GM23338 (cell line): ENCODE results near the gene LAGE3. TPM values are rescaled to one million over a fixed set of nuclear protein-coding genes. Genes with fewer than 3 reads are reported as not detected.

Experiments used
- ATAC-seq: fragments of 200-7000 bp; cut with Tn5 transposase; 3 replicates; pipeline ENCODE4 v1.9.1; 2020
- DNase-seq: peaks from one replicate; pipeline ENCODE4 v3.0.0-alpha.2; 2015; ENCODE audit warnings: low spot score
- H2AFZ ChIP-seq: fragments of 200-600 bp; sonication (generic); 2 replicates; pipeline ENCODE4 v1.8.0; 2016; ENCODE audit warnings: antibody characterized with exemption, mild to moderate bottlenecking, moderate library complexity
- H3F3A ChIP-seq: fragments of 200-600 bp; sonication (generic); replicated peaks from 2 replicates; pipeline ENCODE4 v1.8.0; 2017; ENCODE audit warnings: antibody characterized with exemption, mixed run types, low read depth
- H3K27ac ChIP-seq: fragments of 200-600 bp; sonication (generic); 2 replicates; pipeline ENCODE4 v1.6.1; 2016; ENCODE audit warnings: low read depth
- H3K27me3 ChIP-seq: fragments of 200-600 bp; sonication (generic); 2 replicates; pipeline ENCODE4 v1.8.0; 2016; ENCODE audit warnings: mild to moderate bottlenecking, mixed run types, moderate library complexity; ENCODE audit not compliant: insufficient read depth
- H3K36me3 ChIP-seq: fragments of 200-600 bp; sonication (generic); 2 replicates; pipeline ENCODE4 v1.8.0; 2016; ENCODE audit warnings: mild to moderate bottlenecking; ENCODE audit not compliant: insufficient read depth
- H3K4me1 ChIP-seq: fragments of 200-600 bp; sonication (generic); 2 replicates; pipeline ENCODE4 v1.8.0; 2016; ENCODE audit warnings: mild to moderate bottlenecking, moderate library complexity; ENCODE audit not compliant: insufficient read depth
- H3K4me2 ChIP-seq: fragments of 200-600 bp; sonication (generic); 2 replicates; pipeline ENCODE4 v1.7.1; 2017; ENCODE audit warnings: mixed run types
- H3K4me3 ChIP-seq: fragments of 200-600 bp; sonication (generic); 2 replicates; pipeline ENCODE4 v1.6.1; 2016; ENCODE audit warnings: mixed run types
- H3K79me2 ChIP-seq: fragments of 200-600 bp; sonication (generic); replicated peaks from 2 replicates; pipeline ENCODE4 v1.8.0; 2017; ENCODE audit warnings: mild to moderate bottlenecking; ENCODE audit not compliant: insufficient read depth
- H3K9me2 ChIP-seq: fragments of 200-600 bp; sonication (generic); 2 replicates; pipeline ENCODE4 v1.8.0; 2017; ENCODE audit not compliant: insufficient read depth
- H4K20me1 ChIP-seq: fragments of 200-600 bp; sonication (generic); replicated peaks from 2 replicates; pipeline ENCODE4 v1.8.0; 2017; ENCODE audit warnings: mild to moderate bottlenecking; ENCODE audit not compliant: insufficient read depth
- H3K27ac Mint-ChIP-seq: 2 replicates; pipeline ENCODE4 v1.8.0; 2020; ENCODE audit warnings: inconsistent platforms, mild to moderate bottlenecking, moderate library complexity, mixed read lengths
- H3K27me3 Mint-ChIP-seq: 3 replicates; pipeline ENCODE4 v1.8.0; 2022; ENCODE audit warnings: low read depth, mild to moderate bottlenecking, moderate library complexity, mixed read lengths, inconsistent platforms; ENCODE audit not compliant: insufficient read depth, poor library complexity
- H3K36me3 Mint-ChIP-seq: 3 replicates; pipeline ENCODE4 v1.8.0; 2021; ENCODE audit warnings: low read depth, mild to moderate bottlenecking, inconsistent platforms, moderate library complexity, mixed read lengths
- H3K4me1 Mint-ChIP-seq: 3 replicates; pipeline ENCODE4 v1.8.0; 2020; ENCODE audit warnings: mild to moderate bottlenecking, inconsistent platforms, mixed read lengths
- H3K4me3 Mint-ChIP-seq: 3 replicates; pipeline ENCODE4 v1.8.0; 2021; ENCODE audit warnings: moderate library complexity, mild to moderate bottlenecking, inconsistent platforms, mixed read lengths
- H3K9me3 Mint-ChIP-seq: 3 replicates; pipeline ENCODE4 v1.8.0; 2020; ENCODE audit warnings: moderate library complexity, mild to moderate bottlenecking, inconsistent platforms, mixed read lengths
- CREB1 ChIP-seq: fragments of 250-450 bp; sonication (Bioruptor Pico); IDR thresholded peaks from 2 replicates; pipeline ENCODE4 v1.5.0; 2020; ENCODE audit warnings: low read depth, mild to moderate bottlenecking, moderate library complexity
- EZH2 ChIP-seq: fragments of 200-600 bp; sonication (generic); IDR thresholded peaks from one replicate; pipeline ENCODE4 v1.8.0; 2017; ENCODE audit warnings: antibody characterized with exemption, mild to moderate bottlenecking, low read depth; ENCODE audit not compliant: unreplicated experiment
- EZH2phosphoT487 ChIP-seq: fragments of 200-600 bp; sonication (generic); IDR thresholded peaks from one replicate; pipeline ENCODE4 v1.8.1; 2018; ENCODE audit warnings: antibody characterized with exemption; ENCODE audit not compliant: unreplicated experiment
- JUNB ChIP-seq: IDR thresholded peaks from one replicate; pipeline ENCODE4 v1.6.1; 2016; ENCODE audit warnings: antibody characterized with exemption; ENCODE audit not compliant: unreplicated experiment
- NANOG ChIP-seq: IDR thresholded peaks from 2 replicates; pipeline ENCODE4 v1.6.1; 2016; ENCODE audit warnings: antibody characterized with exemption, borderline replicate concordance
- POLR2AphosphoS5 ChIP-seq: IDR thresholded peaks from 2 replicates; pipeline ENCODE4 v1.6.1; 2016; ENCODE audit warnings: antibody characterized with exemption, low read depth
- STAT1 ChIP-seq: IDR thresholded peaks from one replicate; pipeline ENCODE4 v1.6.1; 2016; ENCODE audit warnings: antibody characterized with exemption; ENCODE audit not compliant: unreplicated experiment
- ZNF114 ChIP-seq: fragments of 250-450 bp; sonication (Bioruptor Pico); IDR thresholded peaks from 2 replicates; pipeline ENCODE4 v1.5.0; 2020; ENCODE audit warnings: mild to moderate bottlenecking, moderate library complexity
- polyA plus RNA-seq: library from polyadenylated mRNA; unstranded; fragments of >200 nt; fragmentation: Nextera tagmentation; extraction: Ambion mirVana; gene quantifications from 2 replicates; pipeline ENCODE4 v1.2.1, GENCODE V29; 2016
- total RNA-seq: library from RNA; depleted of rRNA; stranded (reverse); fragments of >200 nt; shearing (Covaris generic); gene quantifications from 2 replicates; pipeline ENCODE4 v1.2.3, GENCODE V29; 2014
- TF ChIP-seq, protein P1 (sequence below): fragments of 250-450 bp; sonication (Bioruptor Pico); IDR thresholded peaks from 2 replicates; pipeline ENCODE4 v1.5.0; 2020; ENCODE audit warnings: mild to moderate bottlenecking, moderate library complexity
- TF ChIP-seq, protein P2 (sequence below), 2 experiments: fragments of 200-600 bp in 1 of 2; sonication (generic) in 1 of 2; conservative IDR thresholded peaks; 2 replicates each; pipeline versions ENCODE4 v1.5.1 to v1.6.1; 2016 to 2017; ENCODE audit warnings: antibody characterized with exemption in 2 of 2, low read depth in 2 of 2, mild to moderate bottlenecking in 2 of 2, moderate library complexity in 1 of 2

Gene LAGE3
- total and polyA plus RNA-seq, 2 experiments from 2014 or later = 71.0 to 84.5 TPM

DNA sequence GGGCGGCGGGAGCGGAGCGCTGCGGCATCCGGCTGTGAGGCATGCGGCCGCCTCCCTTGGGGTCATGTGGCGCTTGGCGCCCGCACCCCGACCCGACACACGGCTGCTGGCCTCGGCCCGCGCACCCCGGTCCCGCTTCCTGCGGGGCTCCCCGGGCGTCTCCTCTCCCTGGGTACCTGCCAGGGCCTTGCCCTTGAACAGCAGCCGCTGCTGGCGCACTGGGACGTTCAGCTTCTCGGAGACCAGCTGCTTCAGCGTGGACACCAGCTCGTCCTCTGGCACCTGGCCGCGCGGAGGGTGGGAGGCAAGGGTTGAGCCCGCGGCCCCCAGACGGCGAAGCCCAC is 6.9 kb upstream of the LAGE3 start:
- DNase-seq (peak; percentile 7), ATAC-seq (no peak; the same call in 2 of the 3 replicates)
- Mint-ChIP-seq H3K9me3 (no peaks in the 10 kb centered on the region), H3K27me3 (peaks cover 15% of the 10 kb centered on the region), H3K4me1 (peaks cover 10% of the 10 kb centered on the region; the same call in 2 of the 3 replicates), H3K4me3 (no peak overlapping the region; the same call in 2 of the 3 replicates), H3K27ac (no peak overlapping the region), H3K36me3 (peaks cover 5% of the 10 kb centered on the region; the same call in 2 of the 3 replicates)
- Histone ChIP-seq H3K4me1 (no peaks in the 10 kb centered on the region), H2AFZ (no peak overlapping the region), H3K79me2 (no peaks in the 10 kb centered on the region), H3F3A (no peaks in the 10 kb centered on the region), H4K20me1 (no peaks in the 10 kb centered on the region; the same call in 1 of the 2 replicates), H3K36me3 (no peaks in the 10 kb centered on the region), H3K4me3 (peak overlapping the region; percentile 56), H3K9me2 (no peaks in the 10 kb centered on the region), H3K27ac (no peak overlapping the region), H3K27me3 (no peaks in the 10 kb centered on the region), H3K4me2 (peak overlapping the region; percentile 80)
- no peak for TF ChIP-seq STAT1
- TF ChIP-seq ZNF114 (CRISPR knock-in tag) = no peak
- no peak for TF ChIP-seq EZH2
- no peak for TF ChIP-seq JUNB
- TF ChIP-seq, protein P1, sequence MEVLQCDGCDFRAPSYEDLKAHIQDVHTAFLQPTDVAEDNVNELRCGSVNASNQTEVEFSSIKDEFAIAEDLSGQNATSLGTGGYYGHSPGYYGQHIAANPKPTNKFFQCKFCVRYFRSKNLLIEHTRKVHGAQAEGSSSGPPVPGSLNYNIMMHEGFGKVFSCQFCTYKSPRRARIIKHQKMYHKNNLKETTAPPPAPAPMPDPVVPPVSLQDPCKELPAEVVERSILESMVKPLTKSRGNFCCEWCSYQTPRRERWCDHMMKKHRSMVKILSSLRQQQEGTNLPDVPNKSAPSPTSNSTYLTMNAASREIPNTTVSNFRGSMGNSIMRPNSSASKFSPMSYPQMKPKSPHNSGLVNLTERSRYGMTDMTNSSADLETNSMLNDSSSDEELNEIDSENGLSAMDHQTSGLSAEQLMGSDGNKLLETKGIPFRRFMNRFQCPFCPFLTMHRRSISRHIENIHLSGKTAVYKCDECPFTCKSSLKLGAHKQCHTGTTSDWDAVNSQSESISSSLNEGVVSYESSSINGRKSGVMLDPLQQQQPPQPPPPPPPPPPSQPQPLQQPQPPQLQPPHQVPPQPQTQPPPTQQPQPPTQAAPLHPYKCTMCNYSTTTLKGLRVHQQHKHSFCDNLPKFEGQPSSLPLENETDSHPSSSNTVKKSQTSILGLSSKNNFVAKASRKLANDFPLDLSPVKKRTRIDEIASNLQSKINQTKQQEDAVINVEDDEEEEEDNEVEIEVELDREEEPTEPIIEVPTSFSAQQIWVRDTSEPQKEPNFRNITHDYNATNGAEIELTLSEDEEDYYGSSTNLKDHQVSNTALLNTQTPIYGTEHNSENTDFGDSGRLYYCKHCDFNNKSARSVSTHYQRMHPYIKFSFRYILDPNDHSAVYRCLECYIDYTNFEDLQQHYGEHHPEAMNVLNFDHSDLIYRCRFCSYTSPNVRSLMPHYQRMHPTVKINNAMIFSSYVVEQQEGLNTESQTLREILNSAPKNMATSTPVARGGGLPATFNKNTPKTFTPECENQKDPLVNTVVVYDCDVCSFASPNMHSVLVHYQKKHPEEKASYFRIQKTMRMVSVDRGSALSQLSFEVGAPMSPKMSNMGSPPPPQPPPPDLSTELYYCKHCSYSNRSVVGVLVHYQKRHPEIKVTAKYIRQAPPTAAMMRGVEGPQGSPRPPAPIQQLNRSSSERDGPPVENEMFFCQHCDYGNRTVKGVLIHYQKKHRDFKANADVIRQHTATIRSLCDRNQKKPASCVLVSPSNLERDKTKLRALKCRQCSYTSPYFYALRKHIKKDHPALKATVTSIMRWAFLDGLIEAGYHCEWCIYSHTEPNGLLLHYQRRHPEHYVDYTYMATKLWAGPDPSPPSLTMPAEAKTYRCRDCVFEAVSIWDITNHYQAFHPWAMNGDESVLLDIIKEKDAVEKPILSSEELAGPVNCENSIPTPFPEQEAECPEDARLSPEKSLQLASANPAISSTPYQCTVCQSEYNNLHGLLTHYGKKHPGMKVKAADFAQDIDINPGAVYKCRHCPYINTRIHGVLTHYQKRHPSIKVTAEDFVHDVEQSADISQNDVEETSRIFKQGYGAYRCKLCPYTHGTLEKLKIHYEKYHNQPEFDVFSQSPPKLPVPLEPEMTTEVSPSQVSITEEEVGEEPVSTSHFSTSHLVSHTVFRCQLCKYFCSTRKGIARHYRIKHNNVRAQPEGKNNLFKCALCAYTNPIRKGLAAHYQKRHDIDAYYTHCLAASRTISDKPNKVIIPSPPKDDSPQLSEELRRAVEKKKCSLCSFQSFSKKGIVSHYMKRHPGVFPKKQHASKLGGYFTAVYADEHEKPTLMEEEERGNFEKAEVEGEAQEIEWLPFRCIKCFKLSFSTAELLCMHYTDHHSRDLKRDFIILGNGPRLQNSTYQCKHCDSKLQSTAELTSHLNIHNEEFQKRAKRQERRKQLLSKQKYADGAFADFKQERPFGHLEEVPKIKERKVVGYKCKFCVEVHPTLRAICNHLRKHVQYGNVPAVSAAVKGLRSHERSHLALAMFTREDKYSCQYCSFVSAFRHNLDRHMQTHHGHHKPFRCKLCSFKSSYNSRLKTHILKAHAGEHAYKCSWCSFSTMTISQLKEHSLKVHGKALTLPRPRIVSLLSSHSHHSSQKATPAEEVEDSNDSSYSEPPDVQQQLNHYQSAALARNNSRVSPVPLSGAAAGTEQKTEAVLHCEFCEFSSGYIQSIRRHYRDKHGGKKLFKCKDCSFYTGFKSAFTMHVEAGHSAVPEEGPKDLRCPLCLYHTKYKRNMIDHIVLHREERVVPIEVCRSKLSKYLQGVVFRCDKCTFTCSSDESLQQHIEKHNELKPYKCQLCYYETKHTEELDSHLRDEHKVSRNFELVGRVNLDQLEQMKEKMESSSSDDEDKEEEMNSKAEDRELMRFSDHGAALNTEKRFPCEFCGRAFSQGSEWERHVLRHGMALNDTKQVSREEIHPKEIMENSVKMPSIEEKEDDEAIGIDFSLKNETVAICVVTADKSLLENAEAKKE (CRISPR knock-in tag) = no peak
- no peak for TF ChIP-seq CREB1 (CRISPR knock-in tag)
- TF ChIP-seq NANOG = no peak
- no peak for TF ChIP-seq POLR2AphosphoS5
- no peak for TF ChIP-seq EZH2phosphoT487
- TF ChIP-seq, protein P2, sequence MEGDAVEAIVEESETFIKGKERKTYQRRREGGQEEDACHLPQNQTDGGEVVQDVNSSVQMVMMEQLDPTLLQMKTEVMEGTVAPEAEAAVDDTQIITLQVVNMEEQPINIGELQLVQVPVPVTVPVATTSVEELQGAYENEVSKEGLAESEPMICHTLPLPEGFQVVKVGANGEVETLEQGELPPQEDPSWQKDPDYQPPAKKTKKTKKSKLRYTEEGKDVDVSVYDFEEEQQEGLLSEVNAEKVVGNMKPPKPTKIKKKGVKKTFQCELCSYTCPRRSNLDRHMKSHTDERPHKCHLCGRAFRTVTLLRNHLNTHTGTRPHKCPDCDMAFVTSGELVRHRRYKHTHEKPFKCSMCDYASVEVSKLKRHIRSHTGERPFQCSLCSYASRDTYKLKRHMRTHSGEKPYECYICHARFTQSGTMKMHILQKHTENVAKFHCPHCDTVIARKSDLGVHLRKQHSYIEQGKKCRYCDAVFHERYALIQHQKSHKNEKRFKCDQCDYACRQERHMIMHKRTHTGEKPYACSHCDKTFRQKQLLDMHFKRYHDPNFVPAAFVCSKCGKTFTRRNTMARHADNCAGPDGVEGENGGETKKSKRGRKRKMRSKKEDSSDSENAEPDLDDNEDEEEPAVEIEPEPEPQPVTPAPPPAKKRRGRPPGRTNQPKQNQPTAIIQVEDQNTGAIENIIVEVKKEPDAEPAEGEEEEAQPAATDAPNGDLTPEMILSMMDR (conservative IDR thresholded peaks at IDR 0.05; ENCODE audit: low read depth in 2 of 2) = no peak
